ENCODE data around the gene KCNJ5. TPM values are rescaled to one million over a fixed set of nuclear protein-coding genes. Genes with fewer than 3 reads are reported as not detected.

Gene KCNJ5
- total RNA-seq, 4 donors from 2014 or later, result 0.15 to 1.0 (median 0.59) TPM; not detected in 1

- intact Hi-C loops (cut with DNase I; ENCODE audit: low total_unique reads), result no loop called here
- no peak overlapping the region for H3K4me3 ChIP-seq (ENCODE audit: low read depth, poor library complexity, severe bottlenecking)
- TF ChIP-seq, protein P1, sequence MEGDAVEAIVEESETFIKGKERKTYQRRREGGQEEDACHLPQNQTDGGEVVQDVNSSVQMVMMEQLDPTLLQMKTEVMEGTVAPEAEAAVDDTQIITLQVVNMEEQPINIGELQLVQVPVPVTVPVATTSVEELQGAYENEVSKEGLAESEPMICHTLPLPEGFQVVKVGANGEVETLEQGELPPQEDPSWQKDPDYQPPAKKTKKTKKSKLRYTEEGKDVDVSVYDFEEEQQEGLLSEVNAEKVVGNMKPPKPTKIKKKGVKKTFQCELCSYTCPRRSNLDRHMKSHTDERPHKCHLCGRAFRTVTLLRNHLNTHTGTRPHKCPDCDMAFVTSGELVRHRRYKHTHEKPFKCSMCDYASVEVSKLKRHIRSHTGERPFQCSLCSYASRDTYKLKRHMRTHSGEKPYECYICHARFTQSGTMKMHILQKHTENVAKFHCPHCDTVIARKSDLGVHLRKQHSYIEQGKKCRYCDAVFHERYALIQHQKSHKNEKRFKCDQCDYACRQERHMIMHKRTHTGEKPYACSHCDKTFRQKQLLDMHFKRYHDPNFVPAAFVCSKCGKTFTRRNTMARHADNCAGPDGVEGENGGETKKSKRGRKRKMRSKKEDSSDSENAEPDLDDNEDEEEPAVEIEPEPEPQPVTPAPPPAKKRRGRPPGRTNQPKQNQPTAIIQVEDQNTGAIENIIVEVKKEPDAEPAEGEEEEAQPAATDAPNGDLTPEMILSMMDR (IDR thresholded peaks at IDR 0.05), result no peak
- TF ChIP-seq POLR2A (IDR thresholded peaks at IDR 0.05), result no peak
- 28 to 43% methylated on average over 11 of the region's 11 CpGs for WGBS, 2 donors
- DNase-seq (ENCODE audit: low spot score in 2 of 2), result no peak
Observed at GRCh38 chr11:128939591-128939990, 48.4 kb downstream of the KCNJ5 start.

- 37 to 47% methylated on average over 5 of the region's 5 CpGs for WGBS, 2 donors
- no peak overlapping the region for H3K4me3 ChIP-seq (ENCODE audit: low read depth, poor library complexity, severe bottlenecking)
- peak in 1 of 2 donors; percentile 74 for DNase-seq (ENCODE audit: low spot score in 2 of 2)
- intact Hi-C loops (cut with DNase I; ENCODE audit: low total_unique reads), result no loop called here
- no peak for TF ChIP-seq POLR2A (IDR thresholded peaks at IDR 0.05)
- TF ChIP-seq, protein P1 (IDR thresholded peaks at IDR 0.05), result no peak
Observed at GRCh38 chr11:128940156-128940555, 49.0 kb downstream of the KCNJ5 start.

DNA sequence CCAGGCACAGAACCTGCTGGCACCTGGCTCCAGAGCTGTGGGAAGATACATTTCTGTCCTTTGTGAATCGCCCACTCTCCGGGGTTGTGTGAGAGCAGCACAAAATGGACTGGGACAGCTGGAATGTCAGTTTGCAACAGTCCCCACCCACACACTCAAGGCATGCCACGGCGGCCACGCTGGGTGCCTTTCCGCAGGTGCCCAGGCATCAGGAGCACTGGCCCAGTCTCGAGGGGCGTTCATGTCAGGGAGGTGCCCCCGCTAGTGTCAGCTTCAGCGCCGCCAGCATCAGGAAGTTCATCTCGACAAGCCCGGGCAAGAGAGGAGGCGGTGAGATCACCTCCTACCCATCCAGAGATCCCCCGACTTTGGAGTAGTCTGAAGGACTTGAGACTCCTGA is 49.4 kb downstream of the KCNJ5 start:
- no peak overlapping the region for H3K4me3 ChIP-seq (ENCODE audit: low read depth, poor library complexity, severe bottlenecking)
- intact Hi-C loops (cut with DNase I; ENCODE audit: low total_unique reads), result no loop called here
- TF ChIP-seq, protein P1 (IDR thresholded peaks at IDR 0.05), result no peak
- no peak for TF ChIP-seq POLR2A (IDR thresholded peaks at IDR 0.05)
- DNase-seq (ENCODE audit: low spot score in 2 of 2), result peak in 1 of 2 donors; percentile 80
- WGBS, 2 donors, result 32 to 56% methylated on average over 15 of the region's 15 CpGs

- WGBS, 2 donors, result 32 to 44% methylated on average over 8 of the region's 8 CpGs
- no peak overlapping the region for H3K4me3 ChIP-seq (ENCODE audit: low read depth, poor library complexity, severe bottlenecking)
- intact Hi-C loops (cut with DNase I; ENCODE audit: low total_unique reads), result no loop called here
- peak in 1 of 2 donors; percentile 76 for DNase-seq (ENCODE audit: low spot score in 2 of 2)
- TF ChIP-seq, protein P1 (IDR thresholded peaks at IDR 0.05), result no peak
- no peak for TF ChIP-seq POLR2A (IDR thresholded peaks at IDR 0.05)
Observed at GRCh38 chr11:128941110-128941509, 50.0 kb downstream of the KCNJ5 start.

GRCh38 chr11:128941573-128942271 is 50.6 kb downstream of the KCNJ5 start:
- no peak for TF ChIP-seq POLR2A (IDR thresholded peaks at IDR 0.05)
- TF ChIP-seq, protein P1 (IDR thresholded peaks at IDR 0.05), result no peak
- no peak overlapping the region for H3K4me3 ChIP-seq (ENCODE audit: low read depth, poor library complexity, severe bottlenecking)
- WGBS, 2 donors, result 61 to 68% methylated on average over 11 to 12 of the region's 14 CpGs
- intact Hi-C loops (cut with DNase I; ENCODE audit: low total_unique reads), result no loop called here
- no peak for DNase-seq (ENCODE audit: low spot score in 2 of 2)

- DNase-seq (ENCODE audit: low spot score in 2 of 2), result no peak
- intact Hi-C loops (cut with DNase I; ENCODE audit: low total_unique reads), result no loop called here
- TF ChIP-seq, protein P1 (IDR thresholded peaks at IDR 0.05), result no peak
- TF ChIP-seq POLR2A (IDR thresholded peaks at IDR 0.05), result no peak
- 61 to 81% methylated on average over 13 of the region's 13 CpGs for WGBS, 2 donors
- H3K4me3 ChIP-seq (ENCODE audit: low read depth, poor library complexity, severe bottlenecking), result no peak overlapping the region
Observed at GRCh38 chr11:128942272-128942612, 51.1 kb downstream of the KCNJ5 start.
